PC-3 (cell line): ENCODE results near the gene MINDY1. TPM values are rescaled to one million over a fixed set of nuclear protein-coding genes. Genes with fewer than 3 reads are reported as not detected.

Source experiments
- ATAC-seq: fragments of 200-7000 bp; cut with Tn5 transposase; 2 replicates; pipeline ENCODE4 v1.9.1; 2020; ENCODE audit warnings: mild to moderate bottlenecking, moderate library complexity
- BruUV-seq: library from RNA; stranded (reverse); fragments of 400-500 nt; replicated peaks from 2 replicates; lab custom pipeline; 2021; lab: Mats Ljungman, UMichigan
- CTCF ChIA-PET: fragments of 300-600 bp; sonication (Branson Sonifier 250); formaldehyde crosslinking; loops from one replicate; lab custom pipeline; 2022; ENCODE audit warnings: antibody characterized with exemption; lab: Charles Lee
- POLR2A ChIA-PET: fragments of 300-600 bp; sonication (Branson Sonifier 250); formaldehyde crosslinking; loops from one replicate; lab custom pipeline; 2022; ENCODE audit warnings: antibody characterized with exemption; ENCODE audit not compliant: unreplicated experiment; lab: Charles Lee
- DNase-seq: peaks from one replicate; pipeline ENCODE4 v3.0.0-alpha.2; 2015
- H2AFZ ChIP-seq: fragments of 300-600 bp; sonication (generic); 2 replicates; pipeline ENCODE4 v1.6.0; 2016; ENCODE audit warnings: antibody characterized with exemption, low read length
- H3F3A ChIP-seq: fragments of 300-600 bp; sonication (generic); one replicate; pipeline ENCODE4 v1.6.0; 2017; ENCODE audit warnings: antibody characterized with exemption, low read length, control low read depth, mild to moderate bottlenecking; ENCODE audit not compliant: unreplicated experiment
- H3K27ac ChIP-seq: fragments of 300-600 bp; sonication (generic); 2 replicates; pipeline ENCODE4 v1.5.1; 2016; ENCODE audit warnings: mild to moderate bottlenecking, low read length
- H3K27me3 ChIP-seq: fragments of 300-600 bp; sonication (generic); 2 replicates; pipeline ENCODE4 v1.6.1; 2016; ENCODE audit warnings: low read length, mixed read lengths
- H3K36me3 ChIP-seq: fragments of 300-600 bp; sonication (generic); 2 replicates; pipeline ENCODE4 v1.6.1; 2016; ENCODE audit warnings: low read depth, mixed run types, low read length, mixed read lengths
- H3K4me1 ChIP-seq: fragments of 300-600 bp; sonication (generic); 2 replicates; pipeline ENCODE4 v1.5.1; 2016; ENCODE audit warnings: low read length; ENCODE audit not compliant: insufficient read depth
- H3K4me2 ChIP-seq: fragments of 300-600 bp; sonication (generic); 2 replicates; pipeline ENCODE4 v1.6.0; 2016; ENCODE audit warnings: low read length
- H3K4me3 ChIP-seq: fragments of 300-600 bp; sonication (generic); 2 replicates; pipeline ENCODE4 v1.5.1; 2016; ENCODE audit warnings: mild to moderate bottlenecking, low read length, mixed read lengths
- H3K79me2 ChIP-seq: fragments of 300-600 bp; sonication (generic); 2 replicates; pipeline ENCODE4 v1.6.1; 2017; ENCODE audit warnings: low read length, mixed read lengths
- H3K9ac ChIP-seq: fragments of 300-600 bp; sonication (generic); 2 replicates; pipeline ENCODE4 v1.6.0; 2016; ENCODE audit warnings: mild to moderate bottlenecking, low read length
- H3K9me2 ChIP-seq: fragments of 300-600 bp; sonication (generic); replicated peaks from 2 replicates; pipeline ENCODE4 v1.6.1; 2016; ENCODE audit warnings: mixed run types, low read length, mixed read lengths
- H3K9me3 ChIP-seq: fragments of 300-600 bp; sonication (generic); 2 replicates; pipeline ENCODE4 v1.6.1; 2016; ENCODE audit warnings: low read length, mixed read lengths
- H4K20me1 ChIP-seq: fragments of 300-600 bp; sonication (generic); 2 replicates; pipeline ENCODE4 v1.6.1; 2016; ENCODE audit warnings: low read length, mixed read lengths
- EZH2 ChIP-seq: fragments of 300-600 bp; sonication (generic); IDR thresholded peaks from one replicate; pipeline ENCODE4 v1.6.1; 2017; ENCODE audit warnings: antibody characterized with exemption, mild to moderate bottlenecking, low read length; ENCODE audit not compliant: unreplicated experiment
- EZH2phosphoT487 ChIP-seq: fragments of 300-600 bp; sonication (generic); IDR thresholded peaks from 2 replicates; pipeline ENCODE4 v1.6.1; 2018; ENCODE audit warnings: mild to moderate bottlenecking, antibody characterized with exemption, low read length, borderline replicate concordance
- intact Hi-C: fragments of 100-400 bp; cut with micrococcal nuclease; formaldehyde crosslinking; loops from 2 replicates; pipeline ENCODE4 v1.9.0; 2023
- total RNA-seq: library from RNA; depleted of rRNA; stranded (reverse); fragments of >200 nt; gene quantifications from 2 replicates; pipeline ENCODE4 v1.2.3, GENCODE V29; 2014
- TF ChIP-seq, protein P1 (sequence below): fragments of 300-600 bp; sonication (generic); conservative IDR thresholded peaks from 2 replicates; pipeline ENCODE4 v1.5.1; 2017; ENCODE audit warnings: antibody characterized with exemption, low read depth, mild to moderate bottlenecking, low read length

MINDY1 gene
- total RNA-seq, 1 experiment from 2014 or later, result 6.3 TPM

DNA sequence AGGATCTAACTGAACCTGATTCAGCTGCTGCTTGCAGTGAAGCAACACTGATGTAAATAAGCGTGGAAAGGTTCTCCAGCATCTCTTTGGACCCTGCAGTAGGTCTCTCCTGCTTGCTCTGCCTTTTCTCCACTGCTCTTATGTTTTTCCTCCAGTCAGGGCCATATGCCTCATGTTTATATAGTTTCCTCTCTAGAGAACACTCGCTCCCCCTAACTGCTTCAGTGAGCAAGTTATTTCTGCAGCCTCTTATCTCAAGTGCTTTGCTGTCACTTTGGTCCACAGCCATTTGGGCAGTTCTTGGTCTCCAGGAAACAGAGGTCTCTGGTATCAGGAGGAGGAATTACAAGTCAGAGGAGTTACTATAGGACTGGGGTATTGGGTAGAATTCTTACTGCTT lies 6.8 kb upstream of the MINDY1 start:
- TF ChIP-seq, protein P1, sequence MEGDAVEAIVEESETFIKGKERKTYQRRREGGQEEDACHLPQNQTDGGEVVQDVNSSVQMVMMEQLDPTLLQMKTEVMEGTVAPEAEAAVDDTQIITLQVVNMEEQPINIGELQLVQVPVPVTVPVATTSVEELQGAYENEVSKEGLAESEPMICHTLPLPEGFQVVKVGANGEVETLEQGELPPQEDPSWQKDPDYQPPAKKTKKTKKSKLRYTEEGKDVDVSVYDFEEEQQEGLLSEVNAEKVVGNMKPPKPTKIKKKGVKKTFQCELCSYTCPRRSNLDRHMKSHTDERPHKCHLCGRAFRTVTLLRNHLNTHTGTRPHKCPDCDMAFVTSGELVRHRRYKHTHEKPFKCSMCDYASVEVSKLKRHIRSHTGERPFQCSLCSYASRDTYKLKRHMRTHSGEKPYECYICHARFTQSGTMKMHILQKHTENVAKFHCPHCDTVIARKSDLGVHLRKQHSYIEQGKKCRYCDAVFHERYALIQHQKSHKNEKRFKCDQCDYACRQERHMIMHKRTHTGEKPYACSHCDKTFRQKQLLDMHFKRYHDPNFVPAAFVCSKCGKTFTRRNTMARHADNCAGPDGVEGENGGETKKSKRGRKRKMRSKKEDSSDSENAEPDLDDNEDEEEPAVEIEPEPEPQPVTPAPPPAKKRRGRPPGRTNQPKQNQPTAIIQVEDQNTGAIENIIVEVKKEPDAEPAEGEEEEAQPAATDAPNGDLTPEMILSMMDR, result no peak
- TF ChIP-seq EZH2 (no peak), EZH2phosphoT487 (no peak)
- no peak overlapping the region for H3K27ac ChIP-seq
- DNase-seq, result no peak
- CTCF ChIA-PET, result no interaction called here
- H3K9me3 ChIP-seq, result no peaks in the 10 kb centered on the region
- POLR2A ChIA-PET, result interaction anchor here (0.6 kb wide), 1 partner anchor 12 kb away, joined by 4 read pairs; no protein-coding TSS in a partner anchor
- H4K20me1 ChIP-seq, result no peaks in the 10 kb centered on the region
- no peak overlapping the region for H3K4me2 ChIP-seq
- H3K4me1 ChIP-seq, result peaks cover 15% of the 10 kb centered on the region
- H2AFZ ChIP-seq, result no peak overlapping the region
- intact Hi-C loops, result no loop called here
- no peak overlapping the region for H3K4me3 ChIP-seq
- no peak for ATAC-seq
- BruUV-seq, result no TSS peak
- H3K9ac ChIP-seq, result no peak overlapping the region
- H3F3A ChIP-seq, result no peaks in the 10 kb centered on the region
- H3K27me3 ChIP-seq, result no peaks in the 10 kb centered on the region
- H3K79me2 ChIP-seq, result peaks cover 30% of the 10 kb centered on the region
- no peaks in the 10 kb centered on the region for H3K9me2 ChIP-seq
- H3K36me3 ChIP-seq, result no peaks in the 10 kb centered on the region; the same call in 1 of the 2 replicates

DNA sequence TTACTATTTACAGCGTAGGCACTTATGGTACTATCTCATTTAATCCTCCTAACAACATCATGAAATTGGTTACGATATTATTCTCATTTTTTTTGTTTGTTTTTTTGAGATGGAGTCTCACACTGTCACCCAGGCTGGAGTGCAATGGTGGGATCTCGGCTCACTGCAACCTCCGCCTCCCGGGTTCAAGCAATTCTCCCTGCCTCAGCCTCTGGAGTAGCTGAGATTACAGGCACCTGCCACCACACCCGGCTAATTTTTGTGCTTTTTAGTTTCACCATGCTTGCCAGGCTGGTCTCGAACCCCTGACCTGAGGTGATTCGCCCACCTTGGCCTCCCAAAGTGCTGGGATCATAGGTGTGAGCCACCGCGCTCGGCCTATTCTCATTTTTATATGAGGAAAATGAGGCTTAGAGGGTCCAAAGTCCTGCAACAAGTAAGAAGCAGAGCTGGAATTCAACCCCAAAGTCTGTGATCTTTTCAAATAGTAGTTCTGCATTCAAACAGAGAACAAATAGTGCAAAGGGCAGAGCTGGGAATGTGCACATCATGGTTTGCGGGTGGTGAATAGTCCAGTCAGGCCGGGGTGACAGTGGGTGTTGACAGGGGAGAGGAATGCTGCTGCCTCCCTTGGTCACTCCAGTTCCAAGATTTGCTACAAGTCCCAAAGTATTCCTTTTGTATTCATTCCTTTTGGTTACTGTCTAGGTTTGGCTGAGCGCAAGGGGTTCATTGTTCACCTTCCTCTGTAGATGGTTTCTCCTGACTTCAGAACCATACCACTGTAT lies 6.2 kb upstream of the MINDY1 start:
- Histone ChIP-seq H3K4me3 (no peak overlapping the region), H3K36me3 (no peaks in the 10 kb centered on the region; the same call in 1 of the 2 replicates), H3K27ac (no peak overlapping the region), H3K9me3 (no peaks in the 10 kb centered on the region), H2AFZ (no peak overlapping the region), H4K20me1 (no peaks in the 10 kb centered on the region), H3K9me2 (no peaks in the 10 kb centered on the region), H3K4me2 (no peak overlapping the region), H3K9ac (no peak overlapping the region), H3K27me3 (no peaks in the 10 kb centered on the region), H3F3A (no peaks in the 10 kb centered on the region), H3K79me2 (peaks cover 32% of the 10 kb centered on the region), H3K4me1 (peaks cover 17% of the 10 kb centered on the region)
- CTCF ChIA-PET, result no interaction called here
- POLR2A ChIA-PET, result interaction anchor here (0.6 kb wide), 1 partner anchor 11 kb away, joined by 4 read pairs; no protein-coding TSS in a partner anchor
- ATAC-seq, result no peak
- intact Hi-C loops, result no loop called here
- no TSS peak for BruUV-seq
- DNase-seq, result no peak
- TF ChIP-seq EZH2phosphoT487, result no peak
- TF ChIP-seq, protein P1, result no peak
- no peak for TF ChIP-seq EZH2
